Ovary (tissue), 3 donors: Measurements from ENCODE around the gene MSLN.

ENCODE experiments used
- CTCF ChIP-seq, 3 donors: fragments of 450-650 bp in 2 of 3; fragments of 200-600 bp in 1 of 3; IDR thresholded peaks; one replicate each; pipeline versions ENCODE4 v1.5.1 to v1.8.0; 2016 to 2022; ENCODE audit warnings: antibody characterized with exemption in 3 of 3, mild to moderate bottlenecking in 1 of 3
- EP300 ChIP-seq: sonication (generic); formaldehyde crosslinking; IDR thresholded peaks from one replicate; pipeline ENCODE4 v1.6.1; 2017; ENCODE audit warnings: antibody characterized with exemption
- POLR2A ChIP-seq: fragments of 450-650 bp; IDR thresholded peaks from one replicate; pipeline ENCODE4 v1.6.1; 2017; ENCODE audit warnings: antibody characterized with exemption, mild to moderate bottlenecking, moderate library complexity
- donor health status: DM: no; HTN: no; CAD: no.

DNA sequence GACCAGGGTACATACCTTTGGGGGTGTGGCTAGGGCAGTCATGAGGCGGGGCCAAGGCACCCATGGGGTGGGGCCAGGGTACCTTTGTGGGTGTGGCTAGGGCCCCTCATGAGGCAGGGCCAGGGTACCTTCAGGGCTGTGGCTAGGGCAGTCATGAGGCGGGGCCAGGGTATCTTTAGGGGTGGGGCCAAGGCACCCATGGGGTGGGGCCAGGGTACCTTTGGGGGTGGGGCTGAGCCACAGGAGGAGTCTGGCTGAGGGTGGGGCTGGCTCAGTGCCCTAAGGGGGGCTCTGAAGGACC is 36.5 kb downstream of the MSLN start:
- TF ChIP-seq CTCF (IDR thresholded peaks at IDR 0.05) (no peak), POLR2A (no peak), EP300 (no peak)
